ACC112 (cell line): Measurements from ENCODE around the gene FAM174B.

Experiments
- H2AFZ ChIP-seq: fragments of 200-600 bp; sonication (generic); one replicate; pipeline ENCODE4 v1.6.0; 2017; ENCODE audit warnings: antibody characterized with exemption, low read length; ENCODE audit not compliant: unreplicated experiment
- H3K27ac ChIP-seq: fragments of 200-600 bp; sonication (generic); 2 replicates; pipeline ENCODE4 v1.5.1; 2014; ENCODE audit warnings: low read depth, mild to moderate bottlenecking, antibody characterized with exemption, low read length, moderate library complexity
- H3K27me3 ChIP-seq: fragments of 200-600 bp; sonication (generic); 2 replicates; pipeline ENCODE4 v1.6.1; 2014; ENCODE audit warnings: mild to moderate bottlenecking, antibody characterized with exemption, low read length, moderate library complexity, mixed read lengths; ENCODE audit not compliant: insufficient read depth
- H3K36me3 ChIP-seq: fragments of 200-600 bp; sonication (generic); 2 replicates; pipeline ENCODE4 v1.6.1; 2016; ENCODE audit warnings: mild to moderate bottlenecking, antibody characterized with exemption, low read length, moderate library complexity, mixed read lengths; ENCODE audit not compliant: insufficient read depth
- H3K4me1 ChIP-seq: fragments of 200-600 bp; sonication (generic); one replicate; pipeline ENCODE4 v1.6.1; 2016; ENCODE audit warnings: low read length, mixed read lengths; ENCODE audit not compliant: insufficient read depth, unreplicated experiment, control insufficient read depth
- H3K4me3 ChIP-seq: fragments of 200-600 bp; sonication (generic); 2 replicates; pipeline ENCODE4 v1.5.1; 2014; ENCODE audit warnings: mild to moderate bottlenecking, low read depth, low read length
- H3K79me2 ChIP-seq: fragments of 200-600 bp; sonication (generic); one replicate; pipeline ENCODE4 v1.6.0; 2016; ENCODE audit warnings: low read length; ENCODE audit not compliant: control insufficient read depth, unreplicated experiment, insufficient read depth

The FAM174B gene

GRCh38 chr15:92619145-92620101, 36.2 kb downstream of the FAM174B start:
- Histone ChIP-seq H3K27me3 (no peaks in the 10 kb centered on the region), H3K27ac (no peak overlapping the region), H3K79me2 (no peaks in the 10 kb centered on the region), H3K4me1 (no peaks in the 10 kb centered on the region), H2AFZ (no peak overlapping the region), H3K4me3 (no peak overlapping the region), H3K36me3 (no peaks in the 10 kb centered on the region)

DNA sequence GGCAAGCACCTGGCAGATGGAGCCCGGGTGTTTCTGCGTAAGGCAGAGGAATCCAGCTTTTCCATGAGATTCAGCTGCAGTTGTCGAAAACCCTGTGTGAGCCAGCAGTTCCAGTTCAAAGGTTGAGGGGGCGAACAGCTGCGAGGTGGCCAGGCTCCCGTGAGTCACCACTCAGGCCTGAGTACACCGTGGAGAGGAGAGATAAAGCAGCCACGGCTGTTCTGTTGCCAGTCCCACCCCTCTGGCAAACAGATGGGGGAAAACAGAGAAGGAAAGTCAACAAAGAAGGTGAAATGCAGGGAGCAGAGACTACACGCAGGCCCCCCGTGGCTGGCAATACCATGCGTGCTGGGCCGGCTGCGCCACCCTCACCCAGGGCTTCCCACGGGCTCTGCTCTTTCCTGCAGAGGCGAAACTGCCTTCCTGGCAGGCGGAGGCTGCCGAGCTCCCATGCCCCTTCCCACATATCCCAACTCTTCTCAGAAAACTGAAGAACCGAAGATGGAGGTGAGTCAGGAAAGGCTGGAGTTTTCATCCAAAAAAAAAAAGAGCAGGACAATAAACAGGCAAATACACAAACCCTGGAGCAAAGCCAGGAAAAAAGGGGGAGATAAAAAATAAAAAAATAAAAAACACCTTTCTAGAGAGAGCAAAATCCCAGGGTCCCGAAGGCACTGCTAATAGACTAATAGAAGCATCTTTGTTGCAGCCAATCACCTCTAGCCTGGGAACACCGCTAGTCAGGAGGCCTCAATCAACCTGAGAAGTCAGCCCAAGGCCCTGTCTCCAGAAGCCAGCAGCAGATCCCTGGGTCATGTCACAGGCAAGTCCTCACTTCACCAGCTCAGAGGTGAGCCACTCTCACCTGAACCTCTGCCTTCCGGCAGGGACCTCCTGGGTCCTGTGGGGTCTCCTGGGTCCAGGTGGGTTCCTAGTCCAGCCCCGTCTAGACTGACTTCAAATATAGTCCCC, 37.7 kb downstream of the FAM174B start:
- Histone ChIP-seq H3K27me3 (no peaks in the 10 kb centered on the region), H3K27ac (no peak overlapping the region), H3K4me3 (no peak overlapping the region), H3K4me1 (no peaks in the 10 kb centered on the region), H3K36me3 (no peaks in the 10 kb centered on the region), H2AFZ (no peak overlapping the region), H3K79me2 (no peaks in the 10 kb centered on the region)

DNA sequence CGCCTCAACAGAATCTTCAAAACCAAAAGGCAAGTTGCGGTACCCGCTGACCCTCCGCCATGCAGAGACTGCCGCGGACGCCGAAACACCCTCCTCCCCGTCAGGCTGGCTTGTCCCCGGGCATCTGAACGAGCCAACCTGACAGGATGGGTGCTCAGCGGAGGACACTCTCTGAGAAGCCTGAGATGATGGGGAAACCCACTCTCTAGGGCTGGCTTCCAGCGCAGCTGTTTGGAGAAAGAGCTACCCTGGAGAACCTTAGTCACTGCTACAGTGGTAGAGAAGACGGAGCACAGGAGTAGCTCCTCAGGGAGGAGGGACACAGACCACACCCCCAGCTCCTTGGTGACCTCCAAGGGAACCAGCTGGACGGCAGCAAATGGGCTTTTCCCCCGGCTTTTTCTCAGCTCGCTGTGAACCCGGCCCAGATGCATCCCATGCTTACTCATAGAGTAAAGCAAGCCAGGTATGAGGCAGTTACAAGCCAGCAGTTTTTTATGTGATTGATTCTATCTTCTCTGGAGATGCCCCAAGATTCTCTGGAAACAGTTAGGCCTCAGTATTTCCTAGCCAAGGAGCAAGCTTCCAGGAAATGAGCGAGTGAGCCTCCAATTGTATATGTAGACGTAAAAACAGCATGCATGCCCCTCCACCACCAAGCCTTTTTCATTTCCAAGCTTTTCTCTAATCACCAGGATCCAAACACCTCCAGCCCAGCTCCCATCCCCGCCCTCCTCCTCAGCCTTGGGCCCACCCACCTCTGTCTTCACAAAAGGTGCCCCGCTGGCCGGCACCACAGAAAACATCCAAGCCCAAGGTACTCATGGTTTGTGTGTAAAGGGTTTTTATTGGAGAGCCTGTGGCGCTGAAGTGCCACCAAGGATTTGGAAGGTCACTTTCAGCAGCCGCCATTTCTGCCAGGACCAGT, 38.7 kb downstream of the FAM174B start:
- no peak overlapping the region for H2AFZ ChIP-seq
- H3K36me3 ChIP-seq = no peaks in the 10 kb centered on the region
- H3K27me3 ChIP-seq = no peaks in the 10 kb centered on the region
- H3K4me3 ChIP-seq = no peak overlapping the region
- no peak overlapping the region for H3K27ac ChIP-seq
- no peaks in the 10 kb centered on the region for H3K79me2 ChIP-seq
- H3K4me1 ChIP-seq = no peaks in the 10 kb centered on the region

- Histone ChIP-seq H3K4me1 (no peaks in the 10 kb centered on the region), H3K4me3 (no peak overlapping the region), H3K79me2 (no peaks in the 10 kb centered on the region), H3K27ac (no peak overlapping the region), H3K36me3 (no peaks in the 10 kb centered on the region), H3K27me3 (no peaks in the 10 kb centered on the region), H2AFZ (no peak overlapping the region)
Measured at GRCh38 chr15:92614791-92615785, 40.5 kb downstream of the FAM174B start.

GRCh38 chr15:92614301-92614700, 41.3 kb downstream of the FAM174B start:
- H3K79me2 ChIP-seq = no peaks in the 10 kb centered on the region
- H2AFZ ChIP-seq = no peak overlapping the region

DNA sequence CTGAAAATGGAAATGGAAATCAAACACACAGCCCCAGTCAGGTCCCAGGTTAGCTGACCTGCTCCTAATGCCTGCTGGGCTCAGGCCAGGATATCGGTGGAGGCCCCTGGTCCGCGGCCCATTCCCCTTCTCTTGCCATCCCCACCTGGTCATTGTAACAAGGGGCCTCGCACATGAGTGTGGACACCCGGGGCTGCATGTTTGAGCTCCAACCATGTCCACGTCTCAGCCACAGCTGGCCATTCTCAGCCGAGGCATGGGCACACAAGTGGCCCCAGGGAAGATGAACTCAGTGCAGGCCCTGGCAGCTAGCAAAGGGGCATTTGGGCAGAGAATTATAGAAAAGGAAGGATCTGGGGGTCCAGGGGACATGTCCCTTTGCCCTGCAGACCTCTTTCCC, 41.7 kb downstream of the FAM174B start:
- no peaks in the 10 kb centered on the region for H3K27me3 ChIP-seq
- H3K27ac ChIP-seq = no peak overlapping the region
- no peaks in the 10 kb centered on the region for H3K4me1 ChIP-seq
- H2AFZ ChIP-seq = no peak overlapping the region
- no peaks in the 10 kb centered on the region for H3K79me2 ChIP-seq
- H3K36me3 ChIP-seq = no peaks in the 10 kb centered on the region
- H3K4me3 ChIP-seq = no peak overlapping the region

More at GRCh38 chr15:92614301-92614700, 41.3 kb downstream of the FAM174B start:
- no peaks in the 10 kb centered on the region for H3K4me1 ChIP-seq
- H3K36me3 ChIP-seq = no peaks in the 10 kb centered on the region
- no peak overlapping the region for H3K4me3 ChIP-seq
- H3K27me3 ChIP-seq = no peaks in the 10 kb centered on the region
- no peak overlapping the region for H3K27ac ChIP-seq

GRCh38 chr15:92612891-92613290, 42.7 kb downstream of the FAM174B start:
- no peak overlapping the region for H2AFZ ChIP-seq
- 0 out of 2 replicates have a peak, but pooled peaks cover under 1% of the 10 kb centered on the region for H3K27me3 ChIP-seq
- H3K4me3 ChIP-seq = no peak overlapping the region
- no peaks in the 10 kb centered on the region for H3K4me1 ChIP-seq
- H3K36me3 ChIP-seq = no peaks in the 10 kb centered on the region
- H3K79me2 ChIP-seq = no peaks in the 10 kb centered on the region
- H3K27ac ChIP-seq = no peak overlapping the region

DNA sequence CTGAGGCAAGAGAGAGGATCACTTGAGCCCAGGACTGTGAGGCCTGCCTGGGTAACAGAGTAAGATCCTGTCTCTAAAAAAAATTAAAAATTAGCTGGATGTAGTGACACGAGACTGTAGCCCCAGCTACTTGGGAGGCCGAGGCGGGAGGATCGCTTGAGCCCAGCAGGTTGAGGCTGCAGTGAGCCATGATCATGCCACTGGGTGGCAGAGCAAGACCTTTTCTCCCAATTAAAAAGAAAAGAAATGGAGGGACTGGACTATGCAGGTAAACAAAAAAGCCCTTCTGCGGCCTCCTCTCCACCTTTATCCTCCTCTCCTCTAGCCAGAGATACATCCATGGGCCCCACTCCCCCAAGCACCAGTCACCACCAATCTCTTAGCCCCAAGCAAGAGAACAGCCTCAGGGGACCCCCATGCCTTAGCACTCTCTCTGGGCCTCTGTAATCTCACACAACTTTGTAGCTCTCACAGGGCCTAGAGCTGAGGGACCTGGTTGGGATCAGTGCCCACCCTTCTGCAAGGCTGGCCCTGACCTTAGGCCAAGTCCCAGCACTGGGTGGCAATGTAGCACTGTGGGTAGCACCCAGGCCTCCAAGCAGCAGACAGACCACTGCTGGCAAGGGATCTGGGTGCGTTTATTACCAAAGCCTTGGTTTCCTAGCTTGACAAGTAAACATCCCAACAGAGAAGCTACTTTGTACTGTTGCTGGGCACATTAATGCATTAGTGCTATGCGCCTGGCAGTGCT, 43.4 kb downstream of the FAM174B start:
- no peak overlapping the region for H3K27ac ChIP-seq
- no peaks in the 10 kb centered on the region for H3K79me2 ChIP-seq
- H3K4me1 ChIP-seq = no peaks in the 10 kb centered on the region
- no peak overlapping the region for H2AFZ ChIP-seq
- no peaks in the 10 kb centered on the region for H3K36me3 ChIP-seq
- H3K4me3 ChIP-seq = no peak overlapping the region
- 0 out of 2 replicates have a peak, but pooled peaks cover 4% of the 10 kb centered on the region for H3K27me3 ChIP-seq

DNA sequence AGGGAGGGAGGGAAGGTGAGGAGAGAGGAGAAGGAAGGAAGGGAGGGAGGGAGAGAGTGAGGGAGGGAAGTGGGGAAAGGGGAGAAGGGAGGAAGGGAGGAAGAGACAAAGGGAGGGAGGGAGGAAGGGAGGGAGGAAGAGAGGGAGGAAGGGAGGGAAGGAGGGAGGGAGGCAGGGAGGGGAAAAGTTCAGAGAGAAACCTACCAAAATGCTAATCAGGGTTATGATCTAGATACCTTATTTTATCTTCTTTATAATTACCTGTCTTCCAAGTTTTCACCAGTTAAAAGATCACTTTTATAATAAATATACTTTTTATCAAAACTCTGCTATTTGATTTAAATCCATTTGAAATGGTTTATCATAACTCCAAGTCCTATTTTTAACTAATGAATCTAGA, 44.4 kb downstream of the FAM174B start:
- Histone ChIP-seq H3K4me3 (no peak overlapping the region), H3K79me2 (no peaks in the 10 kb centered on the region), H3K27ac (no peak overlapping the region), H3K36me3 (no peaks in the 10 kb centered on the region), H2AFZ (no peak overlapping the region), H3K4me1 (no peaks in the 10 kb centered on the region), H3K27me3 (0 out of 2 replicates have a peak, but pooled peaks cover 4% of the 10 kb centered on the region)
